Transverse colon (tissue), 4 donors: ENCODE results near the gene IL21. TPM values are rescaled to one million over a fixed set of nuclear protein-coding genes. Genes with fewer than 3 reads are reported as not detected.

Source experiments
- DNase-seq: peaks from one replicate; pipeline ENCODE4 v3.0.0-alpha.2; 2019
- H3K27ac ChIP-seq, 4 donors: fragments of 200-600 bp; sonication (generic); 2 replicates each; pipeline ENCODE4 v1.5.1; 2016 to 2018; ENCODE audit warnings: inconsistent platforms in 4 of 4
- H3K27me3 ChIP-seq: fragments of 200-600 bp; sonication (generic); 2 replicates; pipeline ENCODE4 v1.5.1; 2017; ENCODE audit warnings: inconsistent platforms
- H3K36me3 ChIP-seq, 4 donors: fragments of 200-600 bp; sonication (generic); 2 replicates each; pipeline ENCODE4 v1.5.1; 2017 to 2019; ENCODE audit warnings: inconsistent platforms in 4 of 4
- H3K4me1 ChIP-seq, 4 donors: fragments of 200-600 bp; sonication (generic); 2 replicates each; pipeline ENCODE4 v1.5.1; 2017 to 2020; ENCODE audit warnings: inconsistent platforms in 4 of 4
- H3K4me3 ChIP-seq, 4 donors: fragments of 200-600 bp; sonication (generic); 1 replicate in 1 of 4; 2 replicates in 3 of 4; pipeline versions ENCODE4 v1.5.1 to v1.6.1; 2017 to 2019; ENCODE audit warnings: inconsistent platforms in 4 of 4
- H3K9me3 ChIP-seq, 2 donors: fragments of 200-600 bp; sonication (generic); 2 replicates each; pipeline ENCODE4 v1.5.1; 2017 to 2019; ENCODE audit warnings: inconsistent platforms in 2 of 2
- EP300 ChIP-seq: sonication (generic); formaldehyde crosslinking; IDR thresholded peaks from one replicate; pipeline ENCODE4 v1.6.1; 2017; ENCODE audit warnings: antibody characterized with exemption, low read depth
- POLR2A ChIP-seq: fragments of 450-650 bp; IDR thresholded peaks from one replicate; pipeline ENCODE4 v1.6.1; 2016; ENCODE audit warnings: antibody characterized with exemption, mild to moderate bottlenecking, moderate library complexity
- POLR2AphosphoS5 ChIP-seq, 3 donors: sonication (generic); formaldehyde crosslinking; IDR thresholded peaks; one replicate each; pipeline ENCODE4 v1.6.1; 2016; ENCODE audit warnings: antibody characterized with exemption in 3 of 3
- WGBS, 2 donors: methylation state at CpG; one replicate each; pipeline ENCODE4 v1.1.5; 2018; ENCODE audit warnings: low coverage in 1 of 2; 5-methylcytosine and 5-hydroxymethylcytosine counted together
- in situ Hi-C, 4 donors: fragments of 200-750 bp; cut with MboI; loops; one replicate each; pipeline versions ENCODE4 v1.15.0 to v1.15.1; 2017; ENCODE audit warnings: low sequenced_read_pairs in 3 of 4, low pct_ligation_motif_present in 1 of 4, low pct_unique_long_range_greater_than_20kb in 1 of 4
- intact Hi-C: fragments of 100-400 bp; cut with DNase I; formaldehyde crosslinking; loops from one replicate; pipeline ENCODE4 v1.15.1; 2023; ENCODE audit warnings: low total_unique reads
- total RNA-seq, 4 donors: library from RNA; depleted of rRNA; stranded (reverse); fragments of >200 nt; gene quantifications; one replicate each; pipeline ENCODE4 v1.1.0, GENCODE V29; 2016
- TF ChIP-seq, protein P1 (sequence below), 5 experiments: fragments of 200-600 bp in 3 of 5; fragments of 450-650 bp in 2 of 5; sonication (generic) in 3 of 5; IDR thresholded peaks; 1 replicate in 2 of 5; 2 replicates in 3 of 5; pipeline ENCODE4 v1.5.1; 2016 to 2017; ENCODE audit warnings: antibody characterized with exemption in 5 of 5, inconsistent platforms in 3 of 5, mild to moderate bottlenecking in 2 of 5, moderate library complexity in 1 of 5

Gene IL21
- total RNA-seq, 4 donors from 2014 or later: 0.16 TPM; not detected in 3

GRCh38 chr4:122612540-122612939 is 8.3 kb downstream of the IL21 start:
- no peaks in the 10 kb centered on the region for H3K4me1 ChIP-seq
- no peaks in the 10 kb centered on the region for H3K9me3 ChIP-seq
- H3K27me3 ChIP-seq: no peaks in the 10 kb centered on the region
- no peak overlapping the region for H3K27ac ChIP-seq
- in situ Hi-C loops (no loop called here), intact Hi-C loops (no loop called here)
- H3K4me3 ChIP-seq: no peak overlapping the region
- no peak for TF ChIP-seq EP300
- TF ChIP-seq POLR2AphosphoS5 (IDR thresholded peaks at IDR 0.05): no peak
- TF ChIP-seq POLR2A: no peak
- TF ChIP-seq, protein P1, sequence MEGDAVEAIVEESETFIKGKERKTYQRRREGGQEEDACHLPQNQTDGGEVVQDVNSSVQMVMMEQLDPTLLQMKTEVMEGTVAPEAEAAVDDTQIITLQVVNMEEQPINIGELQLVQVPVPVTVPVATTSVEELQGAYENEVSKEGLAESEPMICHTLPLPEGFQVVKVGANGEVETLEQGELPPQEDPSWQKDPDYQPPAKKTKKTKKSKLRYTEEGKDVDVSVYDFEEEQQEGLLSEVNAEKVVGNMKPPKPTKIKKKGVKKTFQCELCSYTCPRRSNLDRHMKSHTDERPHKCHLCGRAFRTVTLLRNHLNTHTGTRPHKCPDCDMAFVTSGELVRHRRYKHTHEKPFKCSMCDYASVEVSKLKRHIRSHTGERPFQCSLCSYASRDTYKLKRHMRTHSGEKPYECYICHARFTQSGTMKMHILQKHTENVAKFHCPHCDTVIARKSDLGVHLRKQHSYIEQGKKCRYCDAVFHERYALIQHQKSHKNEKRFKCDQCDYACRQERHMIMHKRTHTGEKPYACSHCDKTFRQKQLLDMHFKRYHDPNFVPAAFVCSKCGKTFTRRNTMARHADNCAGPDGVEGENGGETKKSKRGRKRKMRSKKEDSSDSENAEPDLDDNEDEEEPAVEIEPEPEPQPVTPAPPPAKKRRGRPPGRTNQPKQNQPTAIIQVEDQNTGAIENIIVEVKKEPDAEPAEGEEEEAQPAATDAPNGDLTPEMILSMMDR (IDR thresholded peaks at IDR 0.05): no peak
- DNase-seq: no peak
- H3K36me3 ChIP-seq: no peaks in the 10 kb centered on the region
- 84 to 86% methylated on average over 3 of the region's 3 CpGs for WGBS, 2 donors

DNA sequence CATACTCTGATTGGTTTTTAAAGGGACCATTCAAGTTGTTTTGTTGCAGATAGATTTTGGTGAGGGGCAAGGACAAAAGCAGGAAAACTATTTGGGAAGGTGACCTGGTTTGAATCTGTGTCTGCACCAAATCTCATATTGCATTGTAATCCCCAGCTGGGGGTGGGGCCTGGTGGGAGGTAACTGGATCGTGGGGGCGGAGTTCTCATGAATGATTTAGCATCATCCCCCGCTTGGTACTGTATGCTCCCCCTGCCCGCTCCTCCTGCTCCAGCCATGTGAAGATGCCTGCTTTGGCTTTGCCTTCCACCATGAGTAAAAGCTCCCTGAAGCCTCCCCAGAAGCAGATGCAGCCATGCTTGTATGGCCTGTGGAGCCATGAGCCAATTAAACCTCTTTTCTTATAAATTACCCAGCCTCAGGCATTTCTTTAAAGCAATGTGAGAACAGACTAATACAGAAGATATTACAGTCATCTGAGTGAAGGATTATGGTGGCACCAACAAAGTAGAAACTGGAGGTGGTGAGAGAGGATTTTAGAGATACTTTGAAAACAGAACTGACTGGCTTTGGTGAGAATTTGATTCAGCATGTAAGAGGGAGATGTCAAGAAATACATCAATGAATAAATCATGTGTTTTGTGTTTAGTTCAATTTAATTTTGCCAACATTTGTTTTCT is 14.4 kb downstream of the IL21 start:
- no peak for DNase-seq
- intact Hi-C loops: loop anchor here (10.0 kb wide), 1 partner anchor 318 kb away; the partner anchor contains the start of gene NUDT6
- 87% methylated on average over 4 of the region's 4 CpGs; no CpG with 5 or more reads in 1 of the 2 donors for WGBS, 2 donors
- no peaks in the 10 kb centered on the region for H3K4me1 ChIP-seq
- TF ChIP-seq POLR2A (no peak), POLR2AphosphoS5 (IDR thresholded peaks at IDR 0.05) (no peak), EP300 (no peak)
- TF ChIP-seq, protein P1 (IDR thresholded peaks at IDR 0.05): no peak
- H3K36me3 ChIP-seq: no peaks in the 10 kb centered on the region
- H3K4me3 ChIP-seq: no peak overlapping the region
- in situ Hi-C loops: loop anchor here in 2 of 4 donors (10.0 kb wide), 2 partner anchors 108 to 118 kb away; no protein-coding TSS in a partner anchor
- H3K27ac ChIP-seq: no peak overlapping the region
- H3K9me3 ChIP-seq: no peaks in the 10 kb centered on the region
- H3K27me3 ChIP-seq: peaks cover 15% of the 10 kb centered on the region

DNA sequence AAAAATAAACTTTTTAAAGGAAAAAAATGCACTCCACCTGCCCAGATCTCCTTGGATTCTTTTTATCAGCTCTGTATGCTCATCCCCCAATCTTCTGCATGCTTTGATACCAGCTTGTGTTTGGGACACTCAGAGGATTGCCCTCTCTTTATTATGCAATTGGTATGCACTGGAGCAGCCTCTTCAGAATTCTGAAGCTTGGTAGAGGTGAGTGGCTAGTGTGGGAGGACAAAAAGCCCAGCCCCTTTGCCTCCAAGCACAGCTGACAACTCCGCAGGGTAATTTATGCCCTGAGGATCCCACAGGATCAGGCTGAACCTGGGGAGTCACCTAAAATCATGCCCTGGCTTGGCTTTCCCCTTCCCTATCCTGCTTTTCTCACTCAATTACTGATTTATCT is 16.7 kb downstream of the IL21 start:
- peaks cover 37% of the 10 kb centered on the region for H3K27me3 ChIP-seq
- no peaks in the 10 kb centered on the region for H3K36me3 ChIP-seq
- in situ Hi-C loops (loop anchor here in 2 of 4 donors (10.0 kb wide), 2 partner anchors 111 to 121 kb away; no protein-coding TSS in a partner anchor), intact Hi-C loops (loop anchor here (1.0 to 10.0 kb wide), 2 partner anchors 111 to 321 kb away; partner anchors contain the start of gene NUDT6)
- H3K4me1 ChIP-seq: no peaks in the 10 kb centered on the region
- no peaks in the 10 kb centered on the region for H3K9me3 ChIP-seq
- DNase-seq: no peak
- 93% methylated on average over 1 of the region's 1 CpG; no CpG with 5 or more reads in 1 of the 2 donors for WGBS, 2 donors
- H3K4me3 ChIP-seq: no peak overlapping the region
- TF ChIP-seq, protein P1 (IDR thresholded peaks at IDR 0.05): no peak
- no peak for TF ChIP-seq EP300
- TF ChIP-seq POLR2AphosphoS5 (IDR thresholded peaks at IDR 0.05): no peak
- TF ChIP-seq POLR2A: no peak
- H3K27ac ChIP-seq: no peak overlapping the region

GRCh38 chr4:122603156-122603574 is 17.7 kb downstream of the IL21 start:
- no peak for DNase-seq
- WGBS, 2 donors: 77 to 94% methylated on average over 3 to 8 of the region's 8 CpGs
- in situ Hi-C loops (loop anchor here in 2 of 4 donors (10.0 kb wide), 2 partner anchors 112 to 122 kb away; no protein-coding TSS in a partner anchor), intact Hi-C loops (loop anchor here (10.0 kb wide), 1 partner anchor 322 kb away; the partner anchor contains the start of gene NUDT6)
- Histone ChIP-seq H3K4me1 (no peaks in the 10 kb centered on the region), H3K27me3 (peaks cover 40% of the 10 kb centered on the region), H3K36me3 (no peaks in the 10 kb centered on the region), H3K4me3 (no peak overlapping the region), H3K9me3 (no peaks in the 10 kb centered on the region), H3K27ac (no peak overlapping the region)
- TF ChIP-seq, protein P1 (IDR thresholded peaks at IDR 0.05): no peak
- TF ChIP-seq POLR2A (no peak), POLR2AphosphoS5 (IDR thresholded peaks at IDR 0.05) (no peak), EP300 (no peak)
